Tibial nerve (tissue), 4 donors: ENCODE data around the gene GALNT1. TPM values are rescaled to one million over a fixed set of nuclear protein-coding genes. Genes with fewer than 3 reads are reported as not detected.

Experiments used
- DNase-seq, 2 donors: peaks; one replicate each; pipeline ENCODE4 v3.0.0-alpha.2; 2019; ENCODE audit warnings: low spot score in 2 of 2
- H3K27ac ChIP-seq, 4 donors: fragments of 200-600 bp; sonication (generic) in 3 of 4; one replicate each; pipeline ENCODE4 v1.5.1; 2017 to 2019; ENCODE audit warnings: mild to moderate bottlenecking in 1 of 4
- H3K27me3 ChIP-seq, 2 donors: fragments of 200-600 bp; sonication (generic) in 1 of 2; one replicate each; pipeline versions ENCODE4 v1.5.1 to v1.6.0; 2017 to 2019
- H3K36me3 ChIP-seq, 3 donors: fragments of 200-600 bp; sonication (generic); one replicate each; pipeline ENCODE4 v1.5.1; 2018 to 2019
- H3K4me1 ChIP-seq, 4 donors: fragments of 200-600 bp; sonication (generic) in 3 of 4; one replicate each; pipeline ENCODE4 v1.5.1; 2017 to 2019
- H3K4me3 ChIP-seq, 4 donors: fragments of 200-600 bp; sonication (generic) in 3 of 4; one replicate each; pipeline ENCODE4 v1.5.1; 2017 to 2019; ENCODE audit warnings: mild to moderate bottlenecking in 1 of 4, moderate library complexity in 1 of 4
- H3K9me3 ChIP-seq, 4 donors: fragments of 200-600 bp; sonication (generic) in 3 of 4; one replicate each; pipeline ENCODE4 v1.5.1; 2017 to 2019
- CTCF ChIP-seq, 5 experiments: fragments of 200-600 bp in 3 of 5; fragments of 450-650 bp in 2 of 5; sonication (generic) in 3 of 5; IDR thresholded peaks; one replicate each; pipeline ENCODE4 v1.5.1; 2016 to 2019; ENCODE audit warnings: antibody characterized with exemption in 5 of 5, mild to moderate bottlenecking in 3 of 5, moderate library complexity in 2 of 5
- EP300 ChIP-seq, 2 donors: sonication (generic); formaldehyde crosslinking; IDR thresholded peaks; one replicate each; pipeline ENCODE4 v1.6.1; 2017; ENCODE audit warnings: antibody characterized with exemption in 2 of 2, mild to moderate bottlenecking in 1 of 2
- POLR2A ChIP-seq, 2 donors: fragments of 450-650 bp; IDR thresholded peaks; one replicate each; pipeline ENCODE4 v1.6.1; 2017; ENCODE audit warnings: antibody characterized with exemption in 2 of 2, mild to moderate bottlenecking in 2 of 2, moderate library complexity in 2 of 2
- WGBS, 2 donors: methylation state at CpG; one replicate each; pipeline ENCODE4 v1.1.5; 2018; 5-methylcytosine and 5-hydroxymethylcytosine counted together
- total RNA-seq, 4 donors: library from RNA; depleted of rRNA; stranded (reverse); fragments of >200 nt; gene quantifications; one replicate each; pipeline ENCODE4 v1.1.0, GENCODE V29; 2016

The GALNT1 gene
- total RNA-seq, 4 donors from 2014 or later = 24.3 to 37.5 (median 27.0) TPM

- no peak for TF ChIP-seq CTCF (IDR thresholded peaks at IDR 0.05)
- TF ChIP-seq EP300 (IDR thresholded peaks at IDR 0.05) = no peak
- TF ChIP-seq POLR2A (IDR thresholded peaks at IDR 0.05) = no peak
- no peaks in the 10 kb centered on the region for H3K9me3 ChIP-seq
- H3K27ac ChIP-seq = no peak overlapping the region
- peaks cover 0 to 26% (median 2%) of the 10 kb centered on the region in 4 donors for H3K4me1 ChIP-seq
- 84 to 99% methylated on average over 4 of the region's 4 CpGs for WGBS, 2 donors
- no peaks in the 10 kb centered on the region for H3K27me3 ChIP-seq
- H3K4me3 ChIP-seq = no peak overlapping the region
- DNase-seq = no peak
- H3K36me3 ChIP-seq = peaks cover 0 to 26% (median 0%) of the 10 kb centered on the region in 3 donors
Observed at GRCh38 chr18:35693829-35694228, 112.3 kb downstream of the GALNT1 start.

GRCh38 chr18:35694808-35695207 is 113.3 kb downstream of the GALNT1 start:
- no peak for DNase-seq
- TF ChIP-seq CTCF (IDR thresholded peaks at IDR 0.05) (no peak), POLR2A (IDR thresholded peaks at IDR 0.05) (no peak), EP300 (IDR thresholded peaks at IDR 0.05) (no peak)
- Histone ChIP-seq H3K4me1 (peaks cover 0 to 26% (median 2%) of the 10 kb centered on the region in 4 donors), H3K36me3 (peaks cover 0 to 36% (median 0%) of the 10 kb centered on the region in 3 donors), H3K27me3 (no peaks in the 10 kb centered on the region), H3K27ac (peak overlapping the region in 2 of 4 donors; percentile 72 to 76), H3K4me3 (no peak overlapping the region), H3K9me3 (no peaks in the 10 kb centered on the region)
- WGBS, 2 donors = 83 to 86% methylated on average over 2 of the region's 2 CpGs

- TF ChIP-seq POLR2A (IDR thresholded peaks at IDR 0.05) (no peak), EP300 (IDR thresholded peaks at IDR 0.05) (no peak), CTCF (IDR thresholded peaks at IDR 0.05) (no peak)
- no peaks in the 10 kb centered on the region for H3K9me3 ChIP-seq
- peak overlapping the region in 2 of 4 donors; percentile 72 to 76 for H3K27ac ChIP-seq
- H3K4me1 ChIP-seq = peaks cover 0 to 26% (median 2%) of the 10 kb centered on the region in 4 donors
- H3K36me3 ChIP-seq = peaks cover 0 to 41% (median 0%) of the 10 kb centered on the region in 3 donors
- H3K27me3 ChIP-seq = no peaks in the 10 kb centered on the region
- no peak overlapping the region for H3K4me3 ChIP-seq
- WGBS, 2 donors = 65 to 73% methylated on average over 1 of the region's 1 CpG
- no peak for DNase-seq
Observed at GRCh38 chr18:35695384-35695783, 113.8 kb downstream of the GALNT1 start.

- peak overlapping the region in 3 of 4 donors; percentile 39 to 76 (median 72) for H3K27ac ChIP-seq
- no peaks in the 10 kb centered on the region for H3K9me3 ChIP-seq
- peak in 1 of 2 donors; percentile 32 for DNase-seq
- H3K36me3 ChIP-seq = peaks cover 0 to 41% (median 0%) of the 10 kb centered on the region in 3 donors
- no peak overlapping the region for H3K4me3 ChIP-seq
- peaks cover 0 to 26% (median 2%) of the 10 kb centered on the region in 4 donors for H3K4me1 ChIP-seq
- TF ChIP-seq EP300 (IDR thresholded peaks at IDR 0.05) (peak; percentile 31 to 65), POLR2A (IDR thresholded peaks at IDR 0.05) (no peak)
- H3K27me3 ChIP-seq = no peaks in the 10 kb centered on the region
- 46 to 49% methylated on average over 8 of the region's 8 CpGs for WGBS, 2 donors
Observed at GRCh38 chr18:35695803-35696202, 114.3 kb downstream of the GALNT1 start.

- H3K27ac ChIP-seq = peak overlapping the region in 3 of 4 donors; percentile 39 to 76 (median 72)
- H3K4me3 ChIP-seq = no peak overlapping the region
- no peaks in the 10 kb centered on the region for H3K27me3 ChIP-seq
- no peaks in the 10 kb centered on the region for H3K9me3 ChIP-seq
- TF ChIP-seq POLR2A (IDR thresholded peaks at IDR 0.05) = no peak
- no peak for TF ChIP-seq EP300 (IDR thresholded peaks at IDR 0.05)
- no peak for TF ChIP-seq CTCF (IDR thresholded peaks at IDR 0.05)
- no peak for DNase-seq
- WGBS, 2 donors = 65 to 68% methylated on average over 3 of the region's 3 CpGs
- peaks cover 0 to 39% (median 0%) of the 10 kb centered on the region in 3 donors for H3K36me3 ChIP-seq
- H3K4me1 ChIP-seq = peaks cover 0 to 26% (median 2%) of the 10 kb centered on the region in 4 donors
Observed at GRCh38 chr18:35696307-35696706, 114.8 kb downstream of the GALNT1 start.
